IPS-18c (cell line): ENCODE data around the gene METTL23.

Experiments used
- H3K4me3 ChIP-seq: 2 replicates; pipeline ENCODE4 v1.7.0; 2013; ENCODE audit warnings: low read depth, mild to moderate bottlenecking, low read length, moderate library complexity; ENCODE audit not compliant: insufficient read depth
- H3K9me3 ChIP-seq: one replicate; pipeline ENCODE4 v1.6.1; 2013; ENCODE audit warnings: mild to moderate bottlenecking, low read length, moderate library complexity; ENCODE audit not compliant: control insufficient read depth, insufficient read depth

METTL23 gene

DNA sequence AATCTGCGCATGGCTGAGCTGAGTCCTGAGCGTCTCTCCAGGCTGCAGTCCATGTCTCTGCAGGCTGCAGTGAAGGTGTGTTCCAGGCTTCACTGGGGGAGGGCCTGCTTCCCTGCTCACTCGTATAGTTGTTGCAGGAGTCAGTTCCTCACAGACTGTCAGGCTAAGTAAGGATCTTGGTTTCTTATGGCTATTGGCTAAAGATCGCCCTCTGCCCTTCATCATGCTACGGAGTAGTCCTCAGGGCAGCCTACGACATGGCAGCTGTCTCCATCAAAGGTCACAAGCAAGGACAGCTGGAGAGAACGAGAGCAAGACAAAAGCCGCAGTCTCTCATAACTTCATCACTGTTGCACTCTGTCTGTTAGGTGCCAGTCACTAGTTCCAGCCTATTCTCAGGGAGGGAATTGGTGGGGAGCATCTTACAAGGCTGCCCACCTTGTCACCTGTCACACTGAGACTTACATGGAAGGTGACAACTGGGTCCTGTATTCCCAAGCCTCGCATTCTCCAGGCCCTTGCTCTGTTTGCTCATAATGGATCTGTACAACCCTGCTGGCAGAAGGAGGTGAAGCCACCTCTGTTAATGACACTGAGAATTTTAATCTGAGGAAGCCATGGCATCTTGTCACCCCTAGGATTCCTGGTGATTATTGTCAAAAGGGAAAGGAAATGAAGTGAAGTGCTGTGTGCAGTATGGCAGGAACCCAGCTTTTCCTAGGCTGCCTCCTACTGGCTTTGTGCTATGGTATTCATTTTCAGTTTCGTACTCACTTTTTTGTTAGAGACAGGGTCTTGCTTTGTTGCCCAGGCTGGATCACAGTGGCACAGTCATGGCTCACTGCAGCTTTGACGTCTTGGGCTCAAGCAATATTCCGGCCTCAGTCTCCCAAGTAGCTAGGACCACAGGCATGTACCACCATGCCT lies 54.7 kb downstream of the METTL23 start:
- Histone ChIP-seq H3K4me3 (no peak overlapping the region), H3K9me3 (no peaks in the 10 kb centered on the region)

DNA sequence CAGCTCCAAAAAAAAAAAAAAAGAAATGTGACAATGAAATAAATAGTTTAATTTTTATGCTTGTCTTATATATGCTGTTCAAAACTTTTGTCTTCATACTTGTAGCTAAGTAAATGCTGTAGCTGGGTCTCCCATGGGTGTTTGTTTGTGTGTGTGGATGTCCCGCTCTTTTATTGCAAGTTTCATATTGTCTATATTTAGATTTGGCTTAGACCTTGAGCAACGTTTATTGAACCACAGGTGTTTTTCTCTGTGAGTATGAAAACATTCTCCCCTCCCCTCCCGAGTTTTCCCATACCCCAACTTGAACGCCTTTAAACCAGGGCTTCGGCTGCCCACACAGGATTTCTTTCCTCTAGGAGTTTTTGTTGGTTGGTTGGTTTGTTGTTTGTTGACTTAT lies 56.5 kb downstream of the METTL23 start:
- no peaks in the 10 kb centered on the region for H3K9me3 ChIP-seq

More for the DNA sequence above, 56.5 kb downstream of the METTL23 start:
- H3K4me3 ChIP-seq = no peak overlapping the region
